B cell (primary cell): ENCODE measurements around the gene TSTD2. TPM values are rescaled to one million over a fixed set of nuclear protein-coding genes. Genes with fewer than 3 reads are reported as not detected.

Source experiments
- ATAC-seq: fragments of 200-7000 bp; cut with Tn5 transposase; one replicate; pipeline ENCODE4 v1.10.0; 2021; ENCODE audit warnings: low read depth, mild to moderate bottlenecking, moderate number of reproducible peaks, moderate library complexity
- CTCF ChIA-PET: fragments of 350-600 bp; sonication (Branson Sonifier 250); formaldehyde crosslinking; loops from one replicate; lab custom pipeline; 2021; ENCODE audit warnings: antibody characterized with exemption, inconsistent platforms; lab: Charles Lee
- POLR2A ChIA-PET: fragments of 350-600 bp; sonication (Branson Sonifier 250); formaldehyde crosslinking; loops from one replicate; lab custom pipeline; 2021; ENCODE audit warnings: antibody characterized with exemption; lab: Charles Lee
- DNase-seq: peaks from one replicate; pipeline ENCODE4 v3.0.0; 2013
- H2AFZ ChIP-seq: 2 replicates; pipeline ENCODE4 v1.6.1; 2012; ENCODE audit warnings: mild to moderate bottlenecking, low read depth, low read length; ENCODE audit not compliant: insufficient read depth, poor library complexity, severe bottlenecking
- H3K27ac ChIP-seq, 2 donors: 1 replicate in 1 of 2; 2 replicates in 1 of 2; pipeline ENCODE4 v1.5.1; 2012 to 2013; ENCODE audit warnings: low read length in 2 of 2, mild to moderate bottlenecking in 2 of 2, moderate library complexity in 1 of 2
- H3K27me3 ChIP-seq, 4 experiments: fragments of 200-600 bp in 1 of 4; sonication (generic) in 1 of 4; replicated peaks in 1 of 4; 1 replicate in 2 of 4; 2 replicates in 2 of 4; pipeline versions ENCODE4 v1.6.1 to v1.7.0; 2013 to 2016; ENCODE audit warnings: low read length in 3 of 4, mild to moderate bottlenecking in 2 of 4, mixed read lengths in 1 of 4, moderate library complexity in 1 of 4; ENCODE audit not compliant: insufficient read depth in 4 of 4, control insufficient read depth in 3 of 4; ENCODE audit errors: control extremely low read depth in 1 of 4
- H3K36me3 ChIP-seq, 2 experiments: replicated peaks in 1 of 2; 1 replicate in 1 of 2; 2 replicates in 1 of 2; pipeline versions ENCODE4 v1.6.1 to v1.7.1; 2013; ENCODE audit warnings: low read length in 1 of 2; ENCODE audit not compliant: insufficient read depth in 2 of 2, control insufficient read depth in 1 of 2; ENCODE audit errors: control extremely low read depth in 1 of 2, extremely low read depth in 1 of 2
- H3K4me1 ChIP-seq, 2 donors: fragments of 200-600 bp in 1 of 2; sonication (generic) in 1 of 2; 1 replicate in 1 of 2; 2 replicates in 1 of 2; pipeline versions ENCODE4 v1.5.1 to v1.6.1; 2013 to 2017; ENCODE audit warnings: low read length in 2 of 2; ENCODE audit not compliant: control insufficient read depth in 2 of 2, insufficient read depth in 2 of 2
- H3K4me2 ChIP-seq: replicated peaks from 2 replicates; pipeline ENCODE3; 2012; ENCODE audit warnings: mild to moderate bottlenecking, low read depth, low read length; ENCODE audit not compliant: poor library complexity, severe bottlenecking
- H3K4me3 ChIP-seq, 5 experiments: fragments of 200-600 bp in 1 of 5; sonication (generic) in 1 of 5; 1 replicate in 3 of 5; 2 replicates in 2 of 5; pipeline versions ENCODE4 v1.5.1 to v1.7.0; 2011 to 2016; ENCODE audit warnings: low read length in 4 of 5, mild to moderate bottlenecking in 4 of 5, low read depth in 2 of 5, control low read depth in 1 of 5, moderate library complexity in 1 of 5; ENCODE audit not compliant: insufficient read depth in 1 of 5; ENCODE audit errors: control extremely low read depth in 1 of 5, extremely low read depth in 1 of 5
- H3K79me2 ChIP-seq: fragments of 200-600 bp; sonication (generic); one replicate; pipeline ENCODE4 v1.6.0; 2016; ENCODE audit warnings: low read length; ENCODE audit not compliant: control insufficient read depth, insufficient read depth
- H3K9ac ChIP-seq: fragments of 200-600 bp; sonication (generic); 2 replicates; pipeline ENCODE4 v1.6.1; 2017; ENCODE audit warnings: mild to moderate bottlenecking, low read length, moderate library complexity
- H3K9me3 ChIP-seq, 3 donors: one replicate each; pipeline versions ENCODE4 v1.6.1 to v1.7.1; 2013; ENCODE audit warnings: low read length in 2 of 3; ENCODE audit not compliant: control insufficient read depth in 2 of 3, insufficient read depth in 1 of 3; ENCODE audit errors: control extremely low read depth in 1 of 3
- H4K20me1 ChIP-seq: 2 replicates; pipeline ENCODE4 v1.6.0; 2012; ENCODE audit warnings: mild to moderate bottlenecking, low read length; ENCODE audit not compliant: insufficient read depth, control insufficient read depth, poor library complexity, severe bottlenecking
- H3K27ac Mint-ChIP-seq: one replicate; pipeline ENCODE4 v1.8.0; 2021; ENCODE audit warnings: mixed read lengths
- H3K27me3 Mint-ChIP-seq: one replicate; pipeline ENCODE4 v1.8.0; 2021; ENCODE audit warnings: mixed read lengths
- H3K4me1 Mint-ChIP-seq: one replicate; pipeline ENCODE4 v1.8.0; 2021; ENCODE audit warnings: mixed read lengths
- H3K4me3 Mint-ChIP-seq: one replicate; pipeline ENCODE4 v1.8.0; 2021; ENCODE audit warnings: mixed read lengths
- H3K9me3 Mint-ChIP-seq: one replicate; pipeline ENCODE4 v1.8.0; 2022; ENCODE audit warnings: mixed read lengths; ENCODE audit not compliant: insufficient read depth
- EZH2 ChIP-seq: IDR thresholded peaks from 2 replicates; pipeline ENCODE4 v1.6.1; 2012; ENCODE audit warnings: borderline replicate concordance, low read depth, mild to moderate bottlenecking, moderate library complexity, low read length; ENCODE audit not compliant: insufficient read depth, poor library complexity, severe bottlenecking
- WGBS: methylation state at CpG from one replicate; pipeline ENCODE4 v1.1.5; 2013; ENCODE audit warnings: missing lambda C conversion rate; ENCODE audit not compliant: insufficient coverage; 5-methylcytosine and 5-hydroxymethylcytosine counted together
- intact Hi-C: fragments of 100-400 bp; cut with micrococcal nuclease; formaldehyde crosslinking; loops from one replicate; pipeline ENCODE4 v1.10.0; 2022
- polyA plus RNA-seq: library from polyadenylated mRNA; depleted of rRNA; stranded (reverse); fragments of >200 nt; gene quantifications from 2 replicates; pipeline ENCODE4 v1.2.3, GENCODE V29; 2012
- total RNA-seq, 2 donors: library from RNA; stranded (reverse); fragments of 120-200 nt in 1 of 2; gene quantifications; 1 replicate in 1 of 2; 2 replicates in 1 of 2; pipeline versions ENCODE4 v1.2.3 to v1.2.4, GENCODE V29; 2013 to 2022
- TF ChIP-seq, protein P1 (sequence below): fragments of 200-600 bp; IDR thresholded peaks from one replicate; pipeline ENCODE4 v1.8.0; 2022; ENCODE audit warnings: antibody characterized with exemption, mild to moderate bottlenecking

Gene TSTD2
- total and polyA plus RNA-seq, 2 donors (not counting 1 experiment from before 2014, with no cell fraction given) = 12.7 to 29.2 TPM

DNA sequence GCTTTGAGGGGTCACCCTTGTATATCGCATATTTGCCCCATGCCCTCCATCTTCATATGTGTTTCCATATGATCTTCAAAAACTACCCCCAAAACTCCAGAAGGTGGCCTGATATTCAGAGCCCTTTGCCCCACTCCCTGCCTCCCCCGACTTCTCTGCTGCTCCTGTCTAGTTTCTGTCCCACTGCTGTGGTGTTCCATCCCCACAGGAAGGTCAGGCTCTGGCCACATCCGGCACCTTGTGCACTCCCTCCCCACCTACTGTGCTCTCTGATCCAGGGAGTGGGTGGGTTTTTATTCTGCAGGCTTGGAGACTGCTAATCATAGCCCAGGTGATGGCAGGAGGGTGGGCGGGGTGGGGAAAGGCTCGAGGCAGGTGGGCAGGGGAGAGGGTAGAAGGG is 79.3 kb downstream of the TSTD2 start:
- Histone ChIP-seq H3K9ac (no peak overlapping the region), H3K4me1 (no peaks in the 10 kb centered on the region), H2AFZ (no peak overlapping the region), H3K27ac (no peak overlapping the region), H3K27me3 (peaks cover 0 to 11% (median 0%) of the 10 kb centered on the region in 4 experiments), H3K4me3 (no peak overlapping the region), H3K36me3 (no peaks in the 10 kb centered on the region), H3K79me2 (no peaks in the 10 kb centered on the region), H4K20me1 (no peaks in the 10 kb centered on the region), H3K4me2 (no peak overlapping the region), H3K9me3 (no peaks in the 10 kb centered on the region)
- CTCF ChIA-PET = no interaction called here
- DNase-seq (no peak), ATAC-seq (no peak)
- H3K4me3 Mint-ChIP-seq = no peak overlapping the region
- TF ChIP-seq, protein P1, sequence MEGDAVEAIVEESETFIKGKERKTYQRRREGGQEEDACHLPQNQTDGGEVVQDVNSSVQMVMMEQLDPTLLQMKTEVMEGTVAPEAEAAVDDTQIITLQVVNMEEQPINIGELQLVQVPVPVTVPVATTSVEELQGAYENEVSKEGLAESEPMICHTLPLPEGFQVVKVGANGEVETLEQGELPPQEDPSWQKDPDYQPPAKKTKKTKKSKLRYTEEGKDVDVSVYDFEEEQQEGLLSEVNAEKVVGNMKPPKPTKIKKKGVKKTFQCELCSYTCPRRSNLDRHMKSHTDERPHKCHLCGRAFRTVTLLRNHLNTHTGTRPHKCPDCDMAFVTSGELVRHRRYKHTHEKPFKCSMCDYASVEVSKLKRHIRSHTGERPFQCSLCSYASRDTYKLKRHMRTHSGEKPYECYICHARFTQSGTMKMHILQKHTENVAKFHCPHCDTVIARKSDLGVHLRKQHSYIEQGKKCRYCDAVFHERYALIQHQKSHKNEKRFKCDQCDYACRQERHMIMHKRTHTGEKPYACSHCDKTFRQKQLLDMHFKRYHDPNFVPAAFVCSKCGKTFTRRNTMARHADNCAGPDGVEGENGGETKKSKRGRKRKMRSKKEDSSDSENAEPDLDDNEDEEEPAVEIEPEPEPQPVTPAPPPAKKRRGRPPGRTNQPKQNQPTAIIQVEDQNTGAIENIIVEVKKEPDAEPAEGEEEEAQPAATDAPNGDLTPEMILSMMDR = no peak
- no peak for TF ChIP-seq EZH2
- intact Hi-C loops = no loop called here
- peaks cover 40% of the 10 kb centered on the region for H3K27me3 Mint-ChIP-seq
- 94% methylated on average over 4 of the region's 5 CpGs for WGBS
- no peak overlapping the region for H3K27ac Mint-ChIP-seq
- POLR2A ChIA-PET = no interaction called here
- H3K9me3 Mint-ChIP-seq = no peaks in the 10 kb centered on the region
- no peaks in the 10 kb centered on the region for H3K4me1 Mint-ChIP-seq

DNA sequence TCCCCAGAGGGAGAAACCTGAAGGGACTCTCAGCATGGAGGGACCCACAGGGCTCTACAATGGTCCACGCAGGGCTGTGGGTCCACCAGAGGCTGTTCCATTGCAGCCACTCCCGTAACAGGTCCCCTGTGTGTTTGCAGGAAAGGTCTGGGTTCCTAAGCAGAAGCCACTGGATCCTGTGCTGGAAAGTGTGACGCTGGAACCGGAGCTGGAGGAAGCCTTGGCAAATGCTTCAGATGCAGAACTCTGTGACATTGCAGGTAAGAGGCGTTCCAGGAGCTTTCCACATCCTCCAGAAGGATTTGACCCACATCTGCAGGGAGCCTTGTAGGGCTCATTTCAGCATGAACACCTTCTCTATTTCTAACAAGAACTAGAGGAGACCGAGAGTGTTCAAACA is 80.0 kb downstream of the TSTD2 start:
- no peak for ATAC-seq
- H3K9ac ChIP-seq = no peak overlapping the region
- no peaks in the 10 kb centered on the region for H3K9me3 ChIP-seq
- H3K4me3 ChIP-seq = no peak overlapping the region
- no peak overlapping the region for H3K4me2 ChIP-seq
- Mint-ChIP-seq H3K9me3 (no peaks in the 10 kb centered on the region), H3K27me3 (peaks cover 37% of the 10 kb centered on the region), H3K4me1 (no peaks in the 10 kb centered on the region), H3K4me3 (no peak overlapping the region), H3K27ac (no peak overlapping the region)
- TF ChIP-seq EZH2 = no peak
- TF ChIP-seq, protein P1 = no peak
- WGBS = 89% methylated on average over 6 of the region's 6 CpGs
- H3K36me3 ChIP-seq = no peaks in the 10 kb centered on the region
- ChIA-PET CTCF (no interaction called here), POLR2A (no interaction called here)
- intact Hi-C loops = no loop called here
- no peaks in the 10 kb centered on the region for H3K4me1 ChIP-seq
- no peaks in the 10 kb centered on the region for H3K79me2 ChIP-seq
- peaks cover 0 to 11% (median 0%) of the 10 kb centered on the region in 4 experiments for H3K27me3 ChIP-seq
- H4K20me1 ChIP-seq = no peaks in the 10 kb centered on the region
- H2AFZ ChIP-seq = no peak overlapping the region
- no peak overlapping the region for H3K27ac ChIP-seq
- DNase-seq = no peak
